ENCODE data around the gene SBF2. TPM values are rescaled to one million over a fixed set of nuclear protein-coding genes. Genes with fewer than 3 reads are reported as not detected.

The SBF2 gene
- total RNA-seq, 3 donors from 2014 or later (not counting 1 experiment from before 2014, with no cell fraction given), result 25.2 to 26.9 (median 26.3) TPM

- no peak for ATAC-seq
- no peak for TF ChIP-seq CTCF (IDR thresholded peaks at IDR 0.05)
- no peak overlapping the region for H3K4me3 Mint-ChIP-seq
- 86% methylated on average over 1 of the region's 2 CpGs for WGBS (ENCODE audit: insufficient coverage)
- intact Hi-C loops (cut with micrococcal nuclease), result no loop called here
- no peak overlapping the region for H3K27ac ChIP-seq (ENCODE audit: low read length)
- no peak overlapping the region for H3K27ac Mint-ChIP-seq
- no peaks in the 10 kb centered on the region for H3K36me3 Mint-ChIP-seq
- H3K36me3 ChIP-seq (ENCODE audit: control insufficient read depth, insufficient read depth, low read length), result peaks cover 20% of the 10 kb centered on the region
- no peaks in the 10 kb centered on the region for H3K4me1 Mint-ChIP-seq
- H3K4me1 ChIP-seq (ENCODE audit: control insufficient read depth, insufficient read depth, low read length), result no peaks in the 10 kb centered on the region
- DNase-seq, result no peak
- H3K4me3 ChIP-seq (ENCODE audit: low read length), result no peak overlapping the region
- no peaks in the 10 kb centered on the region for H3K9me3 Mint-ChIP-seq
- H3K9me3 ChIP-seq (ENCODE audit: control insufficient read depth, insufficient read depth, low read length), result no peaks in the 10 kb centered on the region
- H3K27me3 Mint-ChIP-seq (ENCODE audit: low read depth in 2 of 2), result no peaks in the 10 kb centered on the region
- no peaks in the 10 kb centered on the region for H3K27me3 ChIP-seq (ENCODE audit: control insufficient read depth, insufficient read depth, low read length)
These were observed 517.0 kb downstream of the SBF2 start for GRCh38 chr11:9777066-9777465.

- DNase-seq (no peak), ATAC-seq (no peak)
- no peaks in the 10 kb centered on the region for H3K36me3 Mint-ChIP-seq
- no peaks in the 10 kb centered on the region for H3K9me3 Mint-ChIP-seq
- no peak overlapping the region for H3K4me3 Mint-ChIP-seq
- H3K4me1 Mint-ChIP-seq, result no peaks in the 10 kb centered on the region
- Histone ChIP-seq H3K4me1 (ENCODE audit: control insufficient read depth, insufficient read depth, low read length) (no peaks in the 10 kb centered on the region), H3K4me3 (ENCODE audit: low read length) (no peak overlapping the region), H3K36me3 (ENCODE audit: control insufficient read depth, insufficient read depth, low read length) (peaks cover 17% of the 10 kb centered on the region), H3K27me3 (ENCODE audit: control insufficient read depth, insufficient read depth, low read length) (no peaks in the 10 kb centered on the region), H3K9me3 (ENCODE audit: control insufficient read depth, insufficient read depth, low read length) (no peaks in the 10 kb centered on the region), H3K27ac (ENCODE audit: low read length) (no peak overlapping the region)
- no peaks in the 10 kb centered on the region for H3K27me3 Mint-ChIP-seq (ENCODE audit: low read depth in 2 of 2)
- H3K27ac Mint-ChIP-seq, result no peak overlapping the region
- intact Hi-C loops (cut with micrococcal nuclease), result no loop called here
- WGBS (ENCODE audit: insufficient coverage), result 100% methylated on average over 1 of the region's 1 CpG
- TF ChIP-seq CTCF (IDR thresholded peaks at IDR 0.05), result no peak
These were observed 517.8 kb downstream of the SBF2 start for GRCh38 chr11:9776203-9776602.

GRCh38 chr11:9775398-9775779, 518.6 kb downstream of the SBF2 start:
- no peak for DNase-seq
- Histone ChIP-seq H3K27me3 (ENCODE audit: control insufficient read depth, insufficient read depth, low read length) (no peaks in the 10 kb centered on the region), H3K4me3 (ENCODE audit: low read length) (no peak overlapping the region), H3K9me3 (ENCODE audit: control insufficient read depth, insufficient read depth, low read length) (no peaks in the 10 kb centered on the region), H3K36me3 (ENCODE audit: control insufficient read depth, insufficient read depth, low read length) (peaks cover 9% of the 10 kb centered on the region), H3K4me1 (ENCODE audit: control insufficient read depth, insufficient read depth, low read length) (no peaks in the 10 kb centered on the region), H3K27ac (ENCODE audit: low read length) (no peak overlapping the region)
- WGBS (ENCODE audit: insufficient coverage), result 100% methylated on average over 2 of the region's 2 CpGs
- Mint-ChIP-seq H3K36me3 (no peaks in the 10 kb centered on the region), H3K27me3 (ENCODE audit: low read depth in 2 of 2) (no peaks in the 10 kb centered on the region), H3K27ac (no peak overlapping the region), H3K4me3 (no peak overlapping the region), H3K4me1 (no peaks in the 10 kb centered on the region), H3K9me3 (no peaks in the 10 kb centered on the region)
- TF ChIP-seq CTCF (IDR thresholded peaks at IDR 0.05), result no peak
- intact Hi-C loops (cut with micrococcal nuclease), result no loop called here
- ATAC-seq, result no peak

- ATAC-seq, result no peak
- H3K4me3 Mint-ChIP-seq, result no peak overlapping the region
- no peak for DNase-seq
- WGBS (ENCODE audit: insufficient coverage), result 77% methylated on average over 5 of the region's 6 CpGs
- no peak for TF ChIP-seq CTCF (IDR thresholded peaks at IDR 0.05)
- intact Hi-C loops (cut with micrococcal nuclease), result no loop called here
- H3K9me3 ChIP-seq (ENCODE audit: control insufficient read depth, insufficient read depth, low read length), result no peaks in the 10 kb centered on the region
- H3K4me3 ChIP-seq (ENCODE audit: low read length), result no peak overlapping the region
- no peaks in the 10 kb centered on the region for H3K36me3 Mint-ChIP-seq
- H3K4me1 ChIP-seq (ENCODE audit: control insufficient read depth, insufficient read depth, low read length), result no peaks in the 10 kb centered on the region
- H3K36me3 ChIP-seq (ENCODE audit: control insufficient read depth, insufficient read depth, low read length), result peaks cover 6% of the 10 kb centered on the region
- H3K9me3 Mint-ChIP-seq, result no peaks in the 10 kb centered on the region
- H3K4me1 Mint-ChIP-seq, result no peaks in the 10 kb centered on the region
- no peak overlapping the region for H3K27ac ChIP-seq (ENCODE audit: low read length)
- no peaks in the 10 kb centered on the region for H3K27me3 ChIP-seq (ENCODE audit: control insufficient read depth, insufficient read depth, low read length)
- no peak overlapping the region for H3K27ac Mint-ChIP-seq
- H3K27me3 Mint-ChIP-seq (ENCODE audit: low read depth in 2 of 2), result no peaks in the 10 kb centered on the region
These were observed 519.2 kb downstream of the SBF2 start for GRCh38 chr11:9774591-9775397.

Data from natural killer cell (primary cell).